ENCODE measurements around the gene COG5. TPM values are rescaled to one million over a fixed set of nuclear protein-coding genes. Genes with fewer than 3 reads are reported as not detected.
"Not testable (repeated sequence)": the region's sequence is repeated elsewhere in the genome, so short reads cannot be mapped to it uniquely, and the experiment has no call there.

The COG5 gene
- total RNA-seq, 2 experiments from 2014 or later: 29.2 to 30.7 TPM

- no peak for DNase-seq
- Mint-ChIP-seq H3K4me1 (no peaks in the 10 kb centered on the region), H3K27me3 (no peaks in the 10 kb centered on the region), H3K9me3 (no peaks in the 10 kb centered on the region), H3K36me3 (ENCODE audit: low read depth) (peaks cover 4% of the 10 kb centered on the region), H3K27ac (no peak overlapping the region), H3K4me3 (no peak overlapping the region)
- ChIA-PET POLR2A (no interaction called here), CTCF (no interaction called here)
Observed at GRCh38 chr7:107269790-107270189, 293.9 kb downstream of the COG5 start.

GRCh38 chr7:107268594-107268993 is 295.1 kb downstream of the COG5 start:
- DNase-seq: no peak
- peaks cover 4% of the 10 kb centered on the region for H3K36me3 Mint-ChIP-seq (ENCODE audit: low read depth)
- no peaks in the 10 kb centered on the region for H3K4me1 Mint-ChIP-seq
- no peaks in the 10 kb centered on the region for H3K9me3 Mint-ChIP-seq
- no peak overlapping the region for H3K27ac Mint-ChIP-seq
- CTCF ChIA-PET: no interaction called here
- H3K4me3 Mint-ChIP-seq: no peak overlapping the region
- no peaks in the 10 kb centered on the region for H3K27me3 Mint-ChIP-seq
- POLR2A ChIA-PET: no interaction called here

- Mint-ChIP-seq H3K27ac (no peak overlapping the region), H3K9me3 (no peaks in the 10 kb centered on the region), H3K4me3 (no peak overlapping the region), H3K36me3 (ENCODE audit: low read depth) (no peaks in the 10 kb centered on the region), H3K4me1 (no peaks in the 10 kb centered on the region), H3K27me3 (no peaks in the 10 kb centered on the region)
- ChIA-PET POLR2A (no interaction called here), CTCF (interaction anchor here (0.5 to 1.2 kb wide), 3 partner anchors 24 to 462 kb away, joined by 3 read pairs; no protein-coding TSS in a partner anchor)
- no peak for DNase-seq
Observed at GRCh38 chr7:107267138-107267537, 296.6 kb downstream of the COG5 start.

- ChIA-PET CTCF (no interaction called here), POLR2A (no interaction called here)
- DNase-seq: no peak
- Mint-ChIP-seq H3K27me3 (no peaks in the 10 kb centered on the region), H3K4me1 (no peaks in the 10 kb centered on the region), H3K36me3 (ENCODE audit: low read depth) (no peaks in the 10 kb centered on the region), H3K9me3 (no peaks in the 10 kb centered on the region), H3K27ac (no peak overlapping the region), H3K4me3 (no peak overlapping the region)
Observed at GRCh38 chr7:107264723-107265122, 299.0 kb downstream of the COG5 start.

GRCh38 chr7:107262857-107263256 is 300.9 kb downstream of the COG5 start:
- POLR2A ChIA-PET: no interaction called here
- Mint-ChIP-seq H3K27me3 (no peaks in the 10 kb centered on the region), H3K9me3 (no peaks in the 10 kb centered on the region), H3K4me1 (no peaks in the 10 kb centered on the region), H3K27ac (no peak overlapping the region), H3K36me3 (ENCODE audit: low read depth) (no peaks in the 10 kb centered on the region), H3K4me3 (no peak overlapping the region)
- CTCF ChIA-PET: interaction anchor here (0.7 kb wide), 1 partner anchor 49 kb away, joined by 3 read pairs; no protein-coding TSS in a partner anchor
- no peak for DNase-seq

GRCh38 chr7:107258737-107259136 is 305.0 kb downstream of the COG5 start:
- Mint-ChIP-seq H3K27me3 (no peaks in the 10 kb centered on the region), H3K27ac (no peak overlapping the region), H3K9me3 (no peaks in the 10 kb centered on the region), H3K4me1 (no peaks in the 10 kb centered on the region), H3K4me3 (no peak overlapping the region), H3K36me3 (ENCODE audit: low read depth) (no peaks in the 10 kb centered on the region)
- DNase-seq: no peak
- CTCF ChIA-PET: no interaction called here
- POLR2A ChIA-PET: no interaction called here

GRCh38 chr7:107255602-107256001 is 308.1 kb downstream of the COG5 start:
- Mint-ChIP-seq H3K27ac (no peak overlapping the region), H3K4me1 (peaks cover 3% of the 10 kb centered on the region), H3K9me3 (no peaks in the 10 kb centered on the region), H3K4me3 (no peak overlapping the region), H3K27me3 (no peaks in the 10 kb centered on the region), H3K36me3 (ENCODE audit: low read depth) (no peaks in the 10 kb centered on the region)
- POLR2A ChIA-PET: no interaction called here
- no peak for DNase-seq
- CTCF ChIA-PET: no interaction called here

GRCh38 chr7:107254398-107254985 is 309.2 kb downstream of the COG5 start:
- Mint-ChIP-seq H3K36me3 (ENCODE audit: low read depth) (no peaks in the 10 kb centered on the region), H3K9me3 (no peaks in the 10 kb centered on the region), H3K4me3 (no peak overlapping the region)

GRCh38 chr7:107253599-107253998 is 310.1 kb downstream of the COG5 start:
- Mint-ChIP-seq H3K4me3 (no peak overlapping the region), H3K27ac (no peak overlapping the region), H3K27me3 (no peaks in the 10 kb centered on the region), H3K4me1 (peaks cover 3% of the 10 kb centered on the region), H3K36me3 (ENCODE audit: low read depth) (no peaks in the 10 kb centered on the region), H3K9me3 (no peaks in the 10 kb centered on the region)
- POLR2A ChIA-PET: no interaction called here
- no peak for DNase-seq
- CTCF ChIA-PET: no interaction called here

More at GRCh38 chr7:107254398-107254985, 309.2 kb downstream of the COG5 start:
- Mint-ChIP-seq H3K4me1 (peaks cover 3% of the 10 kb centered on the region), H3K27me3 (no peaks in the 10 kb centered on the region), H3K27ac (no peak overlapping the region)
- ChIA-PET CTCF (no interaction called here), POLR2A (no interaction called here)
- no peak for DNase-seq

GRCh38 chr7:107251963-107252362 is 311.8 kb downstream of the COG5 start:
- Mint-ChIP-seq H3K36me3 (ENCODE audit: low read depth) (peaks cover 9% of the 10 kb centered on the region), H3K9me3 (peaks cover 2% of the 10 kb centered on the region), H3K27me3 (no peaks in the 10 kb centered on the region), H3K27ac (no peak overlapping the region), H3K4me1 (peaks cover 3% of the 10 kb centered on the region), H3K4me3 (no peak overlapping the region)
- POLR2A ChIA-PET: no interaction called here
- CTCF ChIA-PET: no interaction called here
- DNase-seq: no peak

GRCh38 chr7:107248551-107249316 is 315.0 kb downstream of the COG5 start:
- POLR2A ChIA-PET: no interaction called here
- Mint-ChIP-seq H3K36me3 (ENCODE audit: low read depth) (peaks cover 32% of the 10 kb centered on the region), H3K27me3 (no peaks in the 10 kb centered on the region), H3K4me3 (no peak overlapping the region), H3K4me1 (peaks cover 3% of the 10 kb centered on the region), H3K9me3 (peaks cover 11% of the 10 kb centered on the region), H3K27ac (no peak overlapping the region)
- DNase-seq: no peak
- CTCF ChIA-PET: interaction anchor here (0.7 kb wide), 2 partner anchors 12 to 502 kb away, joined by 3 to 4 read pairs; no protein-coding TSS in a partner anchor

- H3K4me3 Mint-ChIP-seq, H3K27me3 Mint-ChIP-seq, CTCF ChIA-PET, H3K27ac Mint-ChIP-seq, POLR2A ChIA-PET, DNase-seq, H3K4me1 Mint-ChIP-seq: not testable (repeated sequence)
- peaks cover 14% of the 10 kb centered on the region for H3K9me3 Mint-ChIP-seq
- H3K36me3 Mint-ChIP-seq (ENCODE audit: low read depth): peaks cover 40% of the 10 kb centered on the region
Observed at GRCh38 chr7:107246836-107247235, 316.9 kb downstream of the COG5 start.

GRCh38 chr7:107244613-107245012 is 319.1 kb downstream of the COG5 start:
- no peak for DNase-seq
- H3K4me3 Mint-ChIP-seq: no peak overlapping the region
- no peaks in the 10 kb centered on the region for H3K27me3 Mint-ChIP-seq
- ChIA-PET CTCF (interaction anchor here (0.6 kb wide), 1 partner anchor 136 kb away, joined by 4 read pairs; no protein-coding TSS in a partner anchor), POLR2A (no interaction called here)
- H3K9me3 Mint-ChIP-seq: peaks cover 14% of the 10 kb centered on the region
- no peaks in the 10 kb centered on the region for H3K4me1 Mint-ChIP-seq
- no peak overlapping the region for H3K27ac Mint-ChIP-seq
- H3K36me3 Mint-ChIP-seq (ENCODE audit: low read depth): peaks cover 43% of the 10 kb centered on the region

GRCh38 chr7:107242267-107242666 is 321.5 kb downstream of the COG5 start:
- Mint-ChIP-seq H3K4me3 (no peak overlapping the region), H3K36me3 (ENCODE audit: low read depth) (peaks cover 38% of the 10 kb centered on the region), H3K4me1 (no peaks in the 10 kb centered on the region), H3K9me3 (peaks cover 14% of the 10 kb centered on the region), H3K27me3 (no peaks in the 10 kb centered on the region), H3K27ac (no peak overlapping the region)
- POLR2A ChIA-PET: no interaction called here
- CTCF ChIA-PET: interaction anchor here (1.4 kb wide), 1 partner anchor 25 kb away, joined by 3 read pairs; no protein-coding TSS in a partner anchor
- DNase-seq: no peak
